GM23248 (cell line): Measurements from ENCODE around the gene NECTIN4. TPM values are rescaled to one million over a fixed set of nuclear protein-coding genes. Genes with fewer than 3 reads are reported as not detected.

ENCODE experiments used
- DNase-seq: peaks from one replicate; pipeline ENCODE4 v3.0.0-alpha.2; 2015
- H2AFZ ChIP-seq: fragments of 200-600 bp; sonication (generic); 2 replicates; pipeline ENCODE4 v1.6.1; 2016; ENCODE audit warnings: antibody characterized with exemption
- H3F3A ChIP-seq: fragments of 200-600 bp; sonication (generic); 2 replicates; pipeline ENCODE4 v1.6.1; 2016; ENCODE audit warnings: mild to moderate bottlenecking, antibody characterized with exemption, mixed run types; ENCODE audit not compliant: insufficient read depth
- H3K27ac ChIP-seq: fragments of 200-600 bp; sonication (generic); 2 replicates; pipeline ENCODE4 v1.5.1; 2016; ENCODE audit warnings: mild to moderate bottlenecking
- H3K27me3 ChIP-seq: fragments of 200-600 bp; sonication (generic); replicated peaks from 2 replicates; pipeline ENCODE4 v1.6.1; 2016; ENCODE audit warnings: mild to moderate bottlenecking; ENCODE audit not compliant: insufficient read depth
- H3K36me3 ChIP-seq: fragments of 200-600 bp; sonication (generic); 2 replicates; pipeline ENCODE4 v1.6.1; 2016; ENCODE audit warnings: low read depth, mild to moderate bottlenecking
- H3K4me1 ChIP-seq: fragments of 200-600 bp; sonication (generic); 2 replicates; pipeline ENCODE4 v1.6.1; 2016; ENCODE audit warnings: mild to moderate bottlenecking; ENCODE audit not compliant: insufficient read depth
- H3K4me2 ChIP-seq: fragments of 200-600 bp; sonication (generic); one replicate; pipeline ENCODE4 v1.6.1; 2016; ENCODE audit warnings: mild to moderate bottlenecking; ENCODE audit not compliant: unreplicated experiment
- H3K4me3 ChIP-seq: fragments of 200-600 bp; sonication (generic); 2 replicates; pipeline ENCODE4 v1.5.1; 2016; ENCODE audit warnings: mild to moderate bottlenecking
- H3K79me2 ChIP-seq: fragments of 200-600 bp; sonication (generic); 2 replicates; pipeline ENCODE4 v1.6.1; 2016; ENCODE audit warnings: mild to moderate bottlenecking; ENCODE audit not compliant: insufficient read depth
- H3K9ac ChIP-seq: fragments of 200-600 bp; sonication (generic); 2 replicates; pipeline ENCODE4 v1.6.1; 2016; ENCODE audit warnings: mild to moderate bottlenecking
- H3K9me2 ChIP-seq: fragments of 200-600 bp; sonication (generic); 2 replicates; pipeline ENCODE4 v1.6.1; 2016; ENCODE audit warnings: mixed run types, mild to moderate bottlenecking, moderate library complexity; ENCODE audit not compliant: insufficient read depth
- H3K9me3 ChIP-seq: fragments of 200-600 bp; sonication (generic); one replicate; pipeline ENCODE4 v1.6.1; 2017; ENCODE audit warnings: low read depth
- H4K20me1 ChIP-seq: fragments of 200-600 bp; sonication (generic); 2 replicates; pipeline ENCODE4 v1.6.0; 2016; ENCODE audit not compliant: insufficient read depth
- EZH2 ChIP-seq: fragments of 200-600 bp; sonication (generic); IDR thresholded peaks from 2 replicates; pipeline ENCODE4 v1.6.1; 2018; ENCODE audit warnings: antibody characterized with exemption, mild to moderate bottlenecking; ENCODE audit not compliant: insufficient read depth, poor library complexity, severe bottlenecking
- EZH2phosphoT487 ChIP-seq: fragments of 200-600 bp; sonication (generic); IDR thresholded peaks from 2 replicates; pipeline ENCODE4 v1.6.1; 2018; ENCODE audit warnings: antibody characterized with exemption, moderate library complexity, mild to moderate bottlenecking, low read depth; ENCODE audit not compliant: insufficient read depth
- WGBS, 2 experiments: methylation state at CpG; one replicate each; pipeline ENCODE4 v1.1.6; 2015 to 2017; ENCODE audit warnings: low lambda C conversion rate in 2 of 2, low coverage in 1 of 2; ENCODE audit errors: missing lambda C conversion rate in 2 of 2; 5-methylcytosine and 5-hydroxymethylcytosine counted together
- in situ Hi-C: fragments of 300-500 bp; cut with MboI; formaldehyde crosslinking; loops from 2 replicates; pipeline ENCODE4 v1.15.0; 2020
- polyA plus RNA-seq: library from polyadenylated mRNA; unstranded; fragments of >200 nt; fragmentation: Nextera tagmentation; extraction: Ambion mirVana; gene quantifications from 2 replicates; pipeline ENCODE4 v1.2.1, GENCODE V29; 2016
- total RNA-seq: library from RNA; depleted of rRNA; stranded (reverse); fragments of >200 nt; shearing (Covaris generic); gene quantifications from 2 replicates; pipeline ENCODE4 v1.2.3, GENCODE V29; 2014; rRNA removed

The NECTIN4 gene
- 0.54 TPM in 1 of 2 replicates, not detected in the other for total RNA-seq
- polyA plus RNA-seq: 0.40 and 0.54 TPM in 2 replicates

GRCh38 chr1:161089251-161089924 lies at the start of gene NECTIN4:
TSS of gene NECTIN4 (minus strand) at chr1:161089558. CDS start at chr1:161089296, 262 bp downstream.
- in situ Hi-C loops: no loop called here
- H2AFZ ChIP-seq: peak within 1 kb of the TSS; percentile 40; the same call in 1 of the 2 replicates
- H3K36me3 ChIP-seq: no peaks in the 10 kb centered on the region

GRCh38 chr1:161138431-161138830 lies 49.1 kb upstream of the NECTIN4 start:
- TF ChIP-seq EZH2: no peak
- TF ChIP-seq EZH2phosphoT487: no peak
- in situ Hi-C loops: no loop called here
- Histone ChIP-seq H3K4me2 (no peak overlapping the region), H3K4me1 (peaks cover 11% of the 10 kb centered on the region; the same call in 1 of the 2 replicates), H3K9ac (no peak overlapping the region), H3K9me2 (no peaks in the 10 kb centered on the region), H3K27me3 (no peaks in the 10 kb centered on the region), H3K4me3 (no peak overlapping the region), H3K36me3 (no peaks in the 10 kb centered on the region), H3F3A (peaks cover 20% of the 10 kb centered on the region), H4K20me1 (no peaks in the 10 kb centered on the region), H2AFZ (no peak overlapping the region), H3K27ac (no peak overlapping the region), H3K9me3 (no peaks in the 10 kb centered on the region), H3K79me2 (peaks cover 39% of the 10 kb centered on the region)
- 100% methylated on average over 1 of the region's 1 CpG for WGBS, 2 experiments
- DNase-seq: no peak

More at GRCh38 chr1:161089251-161089924, at the start of gene NECTIN4:
- Histone ChIP-seq H3K9me3 (no peaks in the 10 kb centered on the region), H3K4me2 (peak within 1 kb of the TSS; percentile 16), H4K20me1 (no peaks in the 10 kb centered on the region), H3K79me2 (no peaks in the 10 kb centered on the region), H3F3A (0 out of 2 replicates have a peak, but pooled peaks cover 18% of the 10 kb centered on the region), H3K27ac (peak within 1 kb of the TSS; percentile 32), H3K27me3 (no peaks in the 10 kb centered on the region), H3K4me1 (peaks cover 44% of the 10 kb centered on the region), H3K4me3 (no peak within 1 kb of the TSS), H3K9ac (0 out of 2 replicates have a peak within 1 kb of the TSS, but pooled peaks have one; percentile 17), H3K9me2 (no peaks in the 10 kb centered on the region)
- 67 to 75% methylated on average over 17 to 22 of the region's 22 CpGs for WGBS, 2 experiments
- TF ChIP-seq EZH2phosphoT487: no peak
- no peak for TF ChIP-seq EZH2
- DNase-seq: no peak

- WGBS, 2 experiments: 92 to 95% methylated on average over 3 of the region's 3 CpGs
- H3K4me3 ChIP-seq: no peak overlapping the region
- in situ Hi-C loops: no loop called here
- H3K27me3 ChIP-seq: no peaks in the 10 kb centered on the region
- no peak overlapping the region for H2AFZ ChIP-seq
- H3K79me2 ChIP-seq: peaks cover 45% of the 10 kb centered on the region
- H3K9ac ChIP-seq: no peak overlapping the region
- no peak for DNase-seq
- H3K9me3 ChIP-seq: no peaks in the 10 kb centered on the region
- H3K36me3 ChIP-seq: no peaks in the 10 kb centered on the region
- no peaks in the 10 kb centered on the region for H4K20me1 ChIP-seq
- no peak for TF ChIP-seq EZH2phosphoT487
- TF ChIP-seq EZH2: no peak
- peaks cover 11% of the 10 kb centered on the region; the same call in 1 of the 2 replicates for H3K4me1 ChIP-seq
- no peaks in the 10 kb centered on the region for H3K9me2 ChIP-seq
- peaks cover 25% of the 10 kb centered on the region for H3F3A ChIP-seq
- H3K27ac ChIP-seq: no peak overlapping the region
- H3K4me2 ChIP-seq: no peak overlapping the region
Observed at GRCh38 chr1:161137881-161138280, 48.5 kb upstream of the NECTIN4 start.

- in situ Hi-C loops: no loop called here
- WGBS, 2 experiments: 5 to 7% methylated on average over 11 of the region's 11 CpGs
Observed at GRCh38 chr1:161133220-161133740, 43.9 kb upstream of the NECTIN4 start.

More at GRCh38 chr1:161133220-161133740, 43.9 kb upstream of the NECTIN4 start:
- Histone ChIP-seq H3K9me3 (no peaks in the 10 kb centered on the region), H3K79me2 (peaks cover 86% of the 10 kb centered on the region), H3K9me2 (no peaks in the 10 kb centered on the region), H4K20me1 (no peaks in the 10 kb centered on the region), H3K4me1 (peaks cover 21% of the 10 kb centered on the region), H2AFZ (peak overlapping the region; percentile 93), H3K4me3 (peak overlapping the region; percentile 98), H3K4me2 (peak overlapping the region; percentile 86), H3K27me3 (no peaks in the 10 kb centered on the region), H3K9ac (peak overlapping the region; percentile 91), H3F3A (peaks cover 21% of the 10 kb centered on the region), H3K27ac (peak overlapping the region; percentile 88), H3K36me3 (peaks cover 13% of the 10 kb centered on the region)
- peak; percentile 37 for DNase-seq
- no peak for TF ChIP-seq EZH2phosphoT487
- no peak for TF ChIP-seq EZH2
